ENCODE data around the gene NUCKS1.
A peak's percentile ranks its signal among the peaks of the same experiment; 100 is the strongest.

The NUCKS1 gene

DNA sequence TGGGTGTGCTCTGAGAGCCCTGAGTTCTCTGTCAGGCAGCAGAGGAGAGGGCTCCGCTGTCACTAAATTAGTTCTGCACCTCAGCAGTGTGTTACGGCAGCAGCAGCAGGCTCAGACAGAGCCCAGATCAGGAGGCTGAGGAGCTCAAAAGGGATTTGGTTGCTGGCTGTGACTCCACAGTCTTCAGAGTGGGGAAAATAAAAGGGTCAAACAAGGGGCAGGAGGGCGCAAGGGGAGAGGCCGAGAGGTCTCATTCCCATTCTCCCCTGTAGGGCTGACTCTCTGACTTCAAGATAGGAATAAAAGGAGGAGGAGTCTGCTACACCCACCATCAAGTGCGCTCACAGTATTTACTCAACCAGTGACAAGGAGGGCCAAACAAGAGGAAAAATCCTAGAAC is 60.5 kb downstream of the NUCKS1 start:
- Histone ChIP-seq H3K9me3 (ENCODE audit: low read length) (no peaks in the 10 kb centered on the region), H3K27me3 (ENCODE audit: control insufficient read depth in 1 of 2, insufficient read depth in 2 of 2, low read length in 2 of 2) (no peaks in the 10 kb centered on the region), H3K9ac (ENCODE audit: low read length) (no peak overlapping the region), H3K4me3 (ENCODE audit: low read depth in 1 of 2, low read length in 2 of 2) (no peak overlapping the region), H3K36me3 (ENCODE audit: insufficient read depth, low read length) (no peaks in the 10 kb centered on the region), H3K27ac (ENCODE audit: low read depth, low read length) (no peak overlapping the region), H3K4me1 (ENCODE audit: insufficient read depth, low read length) (no peaks in the 10 kb centered on the region)

DNA sequence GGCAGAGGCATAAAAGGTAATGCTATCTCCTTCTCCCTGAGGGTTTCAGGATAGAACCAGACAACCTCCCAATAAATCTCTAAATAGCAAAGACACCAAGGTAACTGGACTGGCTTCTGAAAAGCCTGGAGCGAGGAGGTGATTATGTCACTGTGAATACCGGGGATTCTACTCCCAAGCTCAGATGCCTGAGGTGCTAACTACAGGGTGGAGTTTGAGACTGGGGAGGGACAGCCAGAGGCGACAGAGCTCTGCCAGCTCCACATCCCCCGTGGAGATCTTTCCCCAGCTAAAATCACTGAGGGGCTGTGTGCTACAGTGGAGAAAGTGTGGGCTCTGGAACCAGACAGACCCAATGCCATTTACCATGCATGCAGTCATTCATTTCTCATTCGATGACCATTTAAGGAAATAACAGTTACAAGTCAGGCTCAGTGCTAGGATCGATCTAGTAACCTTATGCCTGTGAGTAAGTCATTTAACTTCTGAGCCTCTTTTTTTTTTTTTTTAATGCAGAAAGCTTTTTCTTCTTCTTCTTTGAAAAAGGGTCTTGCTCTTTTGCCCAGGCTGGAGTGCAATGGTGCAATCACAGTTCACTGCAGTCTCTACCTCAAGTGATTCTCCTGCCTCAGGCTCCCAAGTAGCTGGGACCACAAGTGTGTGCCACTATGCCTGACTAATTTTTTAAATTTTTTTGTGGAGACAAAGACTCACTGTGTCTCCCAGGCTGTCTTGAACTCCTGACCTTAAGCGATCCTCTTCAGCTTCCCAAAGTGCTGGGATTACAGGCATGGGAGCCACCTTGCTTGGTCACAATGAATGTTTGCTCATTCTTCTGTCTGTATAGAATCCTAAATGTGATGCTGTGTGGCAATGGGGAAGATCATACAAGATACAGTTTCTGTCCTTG is 61.6 kb downstream of the NUCKS1 start:
- H3K36me3 ChIP-seq (ENCODE audit: insufficient read depth, low read length), result no peaks in the 10 kb centered on the region
- no peaks in the 10 kb centered on the region for H3K27me3 ChIP-seq (ENCODE audit: control insufficient read depth in 1 of 2, insufficient read depth in 2 of 2, low read length in 2 of 2)
- H3K9me3 ChIP-seq (ENCODE audit: low read length), result no peaks in the 10 kb centered on the region

DNA sequence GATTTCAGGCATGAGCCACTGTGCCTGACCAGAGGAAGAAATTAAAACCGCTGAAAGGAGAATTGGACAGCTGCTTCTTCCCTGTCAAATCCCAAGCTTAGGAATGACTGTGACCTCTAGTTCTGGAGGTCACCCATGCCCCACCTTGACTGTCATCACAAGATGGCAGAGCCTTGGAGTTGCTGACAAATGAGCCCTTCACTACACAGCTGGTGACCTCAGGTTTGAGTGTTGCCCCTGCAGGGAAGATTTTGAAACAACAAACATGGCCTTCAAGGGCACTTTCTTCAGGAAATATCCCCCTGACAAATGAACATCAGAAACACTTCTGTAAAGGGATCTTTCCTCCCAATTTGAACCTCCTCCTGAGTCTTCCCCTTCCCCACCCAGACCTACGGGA is 62.7 kb downstream of the NUCKS1 start:
- Histone ChIP-seq H3K36me3 (ENCODE audit: insufficient read depth, low read length) (no peaks in the 10 kb centered on the region), H3K9me3 (ENCODE audit: low read length) (no peaks in the 10 kb centered on the region), H3K27me3 (ENCODE audit: control insufficient read depth in 1 of 2, insufficient read depth in 2 of 2, low read length in 2 of 2) (no peaks in the 10 kb centered on the region), H3K9ac (ENCODE audit: low read length) (no peak overlapping the region), H3K4me3 (ENCODE audit: low read depth in 1 of 2, low read length in 2 of 2) (no peak overlapping the region), H3K27ac (ENCODE audit: low read depth, low read length) (no peak overlapping the region), H3K4me1 (ENCODE audit: insufficient read depth, low read length) (no peaks in the 10 kb centered on the region)

More for the DNA sequence above, 61.6 kb downstream of the NUCKS1 start:
- H3K4me1 ChIP-seq (ENCODE audit: insufficient read depth, low read length), result no peaks in the 10 kb centered on the region
- no peak overlapping the region for H3K4me3 ChIP-seq (ENCODE audit: low read depth in 1 of 2, low read length in 2 of 2)
- H3K27ac ChIP-seq (ENCODE audit: low read depth, low read length), result no peak overlapping the region
- H3K9ac ChIP-seq (ENCODE audit: low read length), result no peak overlapping the region

DNA sequence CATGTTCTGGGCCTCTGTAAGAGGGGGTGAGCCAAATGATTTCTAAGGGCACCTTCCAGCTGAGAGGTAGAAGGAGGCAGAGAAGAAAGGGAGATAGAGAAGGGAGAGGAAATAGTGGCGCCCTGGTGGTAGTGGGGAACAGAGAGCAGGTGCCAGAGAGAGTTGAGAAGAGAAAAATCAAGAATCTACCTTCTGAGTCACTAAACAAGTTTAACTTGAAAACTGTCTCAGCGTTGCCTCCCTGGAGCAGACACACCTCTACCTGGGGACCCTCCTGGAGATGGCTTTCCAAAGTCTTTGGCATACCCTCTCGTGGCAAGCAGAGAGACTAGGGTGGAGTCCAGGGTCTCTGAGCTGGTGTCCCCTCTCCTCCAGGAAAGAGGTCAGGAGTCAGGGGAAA is 68.6 kb downstream of the NUCKS1 start:
- Histone ChIP-seq H3K27me3 (ENCODE audit: control insufficient read depth in 1 of 2, insufficient read depth in 2 of 2, low read length in 2 of 2) (no peaks in the 10 kb centered on the region), H3K9me3 (ENCODE audit: low read length) (no peaks in the 10 kb centered on the region), H3K4me3 (ENCODE audit: low read depth in 1 of 2, low read length in 2 of 2) (no peak overlapping the region), H3K9ac (ENCODE audit: low read length) (no peak overlapping the region), H3K4me1 (ENCODE audit: insufficient read depth, low read length) (peaks cover 9% of the 10 kb centered on the region), H3K36me3 (ENCODE audit: insufficient read depth, low read length) (no peaks in the 10 kb centered on the region), H3K27ac (ENCODE audit: low read depth, low read length) (no peak overlapping the region)

GRCh38 chr1:205680073-205680851 is 69.7 kb downstream of the NUCKS1 start, which contains the start of gene SLC45A3:
Gene SLC45A3 (minus strand): TSS chr1:205680509. CDS start chr1:205664656, 15,853 bp downstream.
- H3K4me1 ChIP-seq (ENCODE audit: insufficient read depth, low read length), result peaks cover 9% of the 10 kb centered on the region
- no peak within 1 kb of the TSS for H3K27ac ChIP-seq (ENCODE audit: low read depth, low read length)
- no peak within 1 kb of the TSS for H3K9ac ChIP-seq (ENCODE audit: low read length)

DNA sequence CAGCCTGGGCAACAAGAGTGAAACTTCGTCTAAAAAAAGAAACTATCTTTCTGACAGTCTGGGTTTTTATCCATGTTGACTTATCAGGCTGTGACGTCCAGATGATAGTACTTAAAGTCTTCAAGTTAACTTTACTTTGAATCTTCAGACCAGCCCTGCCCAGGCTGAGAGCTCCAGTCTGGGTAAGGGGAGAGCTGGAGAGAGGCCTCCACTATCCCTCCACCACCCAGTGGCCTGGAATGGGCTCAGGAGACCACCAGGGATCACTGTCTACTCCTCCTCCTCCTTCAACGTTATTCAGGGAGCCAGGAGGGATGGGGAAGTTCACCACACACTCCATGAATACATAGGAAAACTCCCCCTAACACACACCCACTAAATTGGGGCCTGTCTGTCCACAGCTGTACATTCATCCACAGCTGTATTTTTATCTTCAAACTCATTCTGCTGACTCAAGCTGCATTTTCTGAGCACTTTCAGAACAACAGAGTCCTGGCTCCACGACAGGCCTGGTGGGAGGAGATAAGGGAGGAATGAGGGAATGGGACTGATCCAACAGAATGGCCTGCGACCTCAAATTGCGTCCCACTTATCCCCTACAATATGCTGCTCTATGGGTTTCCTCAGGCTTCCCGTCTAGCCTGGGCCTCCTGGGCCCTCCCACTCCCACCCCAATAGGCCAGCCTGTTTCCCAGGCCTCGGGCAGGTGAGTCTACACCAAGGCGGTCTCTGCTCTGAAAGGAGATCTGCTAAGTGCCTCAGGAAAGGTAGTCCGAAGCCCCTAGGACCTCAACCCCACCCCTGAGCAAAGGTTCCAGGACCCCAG is 71.5 kb downstream of the NUCKS1 start:
- H3K27me3 ChIP-seq (ENCODE audit: control insufficient read depth in 1 of 2, insufficient read depth in 2 of 2, low read length in 2 of 2), result no peaks in the 10 kb centered on the region
- H3K4me1 ChIP-seq (ENCODE audit: insufficient read depth, low read length), result peaks cover 9% of the 10 kb centered on the region
- no peak overlapping the region for H3K9ac ChIP-seq (ENCODE audit: low read length)
- H3K36me3 ChIP-seq (ENCODE audit: insufficient read depth, low read length), result no peaks in the 10 kb centered on the region
- H3K4me3 ChIP-seq (ENCODE audit: low read depth in 1 of 2, low read length in 2 of 2), result no peak overlapping the region
- H3K27ac ChIP-seq (ENCODE audit: low read depth, low read length), result no peak overlapping the region
- H3K9me3 ChIP-seq (ENCODE audit: low read length), result no peaks in the 10 kb centered on the region

More at GRCh38 chr1:205680073-205680851, 69.7 kb downstream of the NUCKS1 start, which contains the start of gene SLC45A3:
- H3K4me3 ChIP-seq (ENCODE audit: low read depth in 1 of 2, low read length in 2 of 2), result peak within 1 kb of the TSS; percentile 32 to 71
- no peaks in the 10 kb centered on the region for H3K9me3 ChIP-seq (ENCODE audit: low read length)
- H3K36me3 ChIP-seq (ENCODE audit: insufficient read depth, low read length), result no peaks in the 10 kb centered on the region
- H3K27me3 ChIP-seq (ENCODE audit: control insufficient read depth in 1 of 2, insufficient read depth in 2 of 2, low read length in 2 of 2), result no peaks in the 10 kb centered on the region

GRCh38 chr1:205677167-205677566 is 72.8 kb downstream of the NUCKS1 start:
- Histone ChIP-seq H3K9ac (ENCODE audit: low read length) (no peak overlapping the region), H3K4me3 (ENCODE audit: low read depth in 1 of 2, low read length in 2 of 2) (no peak overlapping the region), H3K27ac (ENCODE audit: low read depth, low read length) (no peak overlapping the region)

DNA sequence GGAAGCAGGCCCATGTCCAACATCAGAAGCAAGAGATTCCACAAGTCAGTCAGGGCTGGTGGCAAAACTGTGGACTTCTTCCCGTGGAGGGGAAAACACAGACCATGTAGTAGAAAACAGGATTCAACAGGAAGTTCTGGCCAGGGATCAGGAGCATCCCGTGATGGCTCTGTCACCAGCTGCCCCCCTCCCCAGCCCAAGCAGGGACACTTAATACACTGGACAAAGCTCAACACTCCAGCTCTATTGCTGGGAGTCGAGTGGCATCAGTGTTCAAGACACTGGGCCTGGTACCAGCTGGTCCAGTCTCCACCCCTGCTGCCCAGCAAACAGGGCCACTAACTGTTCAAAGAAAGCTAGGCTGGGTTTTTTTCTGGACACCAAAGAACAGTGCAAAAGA is 73.4 kb downstream of the NUCKS1 start:
- Histone ChIP-seq H3K4me1 (ENCODE audit: insufficient read depth, low read length) (peaks cover 9% of the 10 kb centered on the region), H3K9me3 (ENCODE audit: low read length) (no peaks in the 10 kb centered on the region), H3K27ac (ENCODE audit: low read depth, low read length) (no peak overlapping the region), H3K9ac (ENCODE audit: low read length) (no peak overlapping the region), H3K36me3 (ENCODE audit: insufficient read depth, low read length) (no peaks in the 10 kb centered on the region), H3K4me3 (ENCODE audit: low read depth in 1 of 2, low read length in 2 of 2) (no peak overlapping the region), H3K27me3 (ENCODE audit: control insufficient read depth in 1 of 2, insufficient read depth in 2 of 2, low read length in 2 of 2) (no peaks in the 10 kb centered on the region)

More at GRCh38 chr1:205677167-205677566, 72.8 kb downstream of the NUCKS1 start:
- H3K36me3 ChIP-seq (ENCODE audit: insufficient read depth, low read length), result no peaks in the 10 kb centered on the region
- peaks cover 9% of the 10 kb centered on the region for H3K4me1 ChIP-seq (ENCODE audit: insufficient read depth, low read length)
- H3K27me3 ChIP-seq (ENCODE audit: control insufficient read depth in 1 of 2, insufficient read depth in 2 of 2, low read length in 2 of 2), result no peaks in the 10 kb centered on the region
- no peaks in the 10 kb centered on the region for H3K9me3 ChIP-seq (ENCODE audit: low read length)

DNA sequence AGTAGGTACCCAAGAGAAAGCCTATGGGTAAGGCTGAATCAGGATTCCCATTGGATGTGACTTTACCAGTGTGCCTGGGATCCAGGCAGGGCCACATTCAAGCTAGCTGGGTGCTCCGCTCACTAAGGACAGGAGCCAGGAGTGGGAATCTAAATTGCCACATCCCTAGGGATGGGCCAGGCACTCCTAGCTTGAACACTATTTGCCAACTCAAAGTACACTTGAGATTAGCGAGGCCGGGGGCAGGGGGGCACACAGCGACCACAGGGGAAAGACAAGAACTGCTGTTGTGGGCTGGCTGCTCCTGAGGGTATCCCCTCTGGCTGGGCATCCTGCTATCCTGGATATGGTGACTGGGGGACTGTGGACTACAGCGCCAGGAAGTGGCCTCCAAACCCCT is 74.0 kb downstream of the NUCKS1 start:
- H3K4me1 ChIP-seq (ENCODE audit: insufficient read depth, low read length), result peaks cover 9% of the 10 kb centered on the region
- H3K4me3 ChIP-seq (ENCODE audit: low read depth in 1 of 2, low read length in 2 of 2), result no peak overlapping the region
- peaks cover 0 to 1% of the 10 kb centered on the region in 2 donors for H3K27me3 ChIP-seq (ENCODE audit: control insufficient read depth in 1 of 2, insufficient read depth in 2 of 2, low read length in 2 of 2)
- H3K9ac ChIP-seq (ENCODE audit: low read length), result no peak overlapping the region
- no peaks in the 10 kb centered on the region for H3K9me3 ChIP-seq (ENCODE audit: low read length)
- H3K36me3 ChIP-seq (ENCODE audit: insufficient read depth, low read length), result no peaks in the 10 kb centered on the region
- no peak overlapping the region for H3K27ac ChIP-seq (ENCODE audit: low read depth, low read length)

DNA sequence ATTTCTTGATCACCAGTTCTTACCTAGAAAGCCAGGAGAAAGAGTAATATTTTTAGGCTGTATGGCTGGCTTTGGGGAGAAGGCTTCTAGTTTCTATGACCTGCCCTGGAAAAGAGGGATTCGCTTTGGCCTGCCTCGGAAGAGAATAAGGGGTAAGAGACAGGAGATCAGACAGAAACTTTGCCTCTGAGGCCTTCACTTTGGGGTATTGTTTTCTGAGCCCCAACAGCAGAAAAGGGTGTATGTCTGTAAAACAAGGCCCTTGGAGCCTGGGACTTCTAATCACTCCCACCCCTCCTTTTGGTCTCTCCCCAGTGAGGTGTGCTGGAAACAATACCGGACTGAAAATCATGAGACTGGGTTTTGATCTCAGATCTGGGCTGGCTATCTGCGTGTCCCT is 74.7 kb downstream of the NUCKS1 start:
- peaks cover 9% of the 10 kb centered on the region for H3K4me1 ChIP-seq (ENCODE audit: insufficient read depth, low read length)
- no peaks in the 10 kb centered on the region for H3K9me3 ChIP-seq (ENCODE audit: low read length)
- no peak overlapping the region for H3K9ac ChIP-seq (ENCODE audit: low read length)
- H3K27ac ChIP-seq (ENCODE audit: low read depth, low read length), result no peak overlapping the region
- H3K36me3 ChIP-seq (ENCODE audit: insufficient read depth, low read length), result no peaks in the 10 kb centered on the region
- H3K27me3 ChIP-seq (ENCODE audit: control insufficient read depth in 1 of 2, insufficient read depth in 2 of 2, low read length in 2 of 2), result peaks cover 0 to 9% of the 10 kb centered on the region in 2 donors
- no peak overlapping the region for H3K4me3 ChIP-seq (ENCODE audit: low read depth in 1 of 2, low read length in 2 of 2)

DNA sequence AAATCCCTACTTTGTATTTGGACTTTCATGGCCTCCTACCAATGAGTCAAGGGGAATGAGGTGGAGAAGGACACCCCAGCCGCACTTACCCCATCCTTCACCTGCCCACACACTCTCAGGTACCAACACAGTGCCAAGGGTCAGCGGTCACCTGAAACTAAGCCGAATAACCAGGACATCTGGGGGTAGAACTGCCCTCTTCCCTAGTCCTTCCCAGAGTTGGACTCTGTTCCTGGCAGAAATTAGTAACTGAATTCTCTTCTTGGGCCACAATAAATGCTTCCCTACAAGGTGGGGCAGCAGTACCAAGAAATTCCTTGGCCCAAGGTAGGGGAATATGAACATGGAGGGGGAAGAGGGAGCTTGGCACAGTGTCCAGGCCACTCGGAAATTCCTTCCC is 77.0 kb downstream of the NUCKS1 start:
- Histone ChIP-seq H3K4me3 (ENCODE audit: low read depth in 1 of 2, low read length in 2 of 2) (no peak overlapping the region), H3K4me1 (ENCODE audit: insufficient read depth, low read length) (peaks cover 5% of the 10 kb centered on the region), H3K36me3 (ENCODE audit: insufficient read depth, low read length) (no peaks in the 10 kb centered on the region), H3K9me3 (ENCODE audit: low read length) (no peaks in the 10 kb centered on the region), H3K27me3 (ENCODE audit: control insufficient read depth in 1 of 2, insufficient read depth in 2 of 2, low read length in 2 of 2) (peaks cover 0 to 21% of the 10 kb centered on the region in 2 donors), H3K27ac (ENCODE audit: low read depth, low read length) (no peak overlapping the region), H3K9ac (ENCODE audit: low read length) (no peak overlapping the region)

All from muscle layer of colon (tissue), 2 donors.